Lung (tissue), 12 donors: ENCODE measurements around the gene MBNL1. TPM values are rescaled to one million over a fixed set of nuclear protein-coding genes. Genes with fewer than 3 reads are reported as not detected.

Source experiments
- ATAC-seq: fragments of 200-7000 bp; cut with Tn5 transposase; one replicate; pipeline ENCODE4 v1.9.1; 2020; ENCODE audit warnings: moderate number of reproducible peaks; ENCODE audit not compliant: insufficient read depth, low FRiP score
- DNase-seq, 3 donors: peaks; one replicate each; pipeline ENCODE4 v3.0.0-alpha.2; 2013 to 2017
- H3K27ac ChIP-seq, 2 donors: one replicate each; pipeline ENCODE4 v1.5.1; 2013; ENCODE audit warnings: mild to moderate bottlenecking in 2 of 2, moderate library complexity in 2 of 2, control low read depth in 1 of 2, inconsistent platforms in 1 of 2, low read depth in 1 of 2, low read length in 1 of 2
- H3K27me3 ChIP-seq, 3 donors: one replicate each; pipeline ENCODE4 v1.5.1; 2013; ENCODE audit warnings: low read length in 2 of 3; ENCODE audit not compliant: control insufficient read depth in 3 of 3, insufficient read depth in 3 of 3
- H3K36me3 ChIP-seq, 4 donors: one replicate each; pipeline ENCODE4 v1.5.1; 2013; ENCODE audit warnings: low read length in 4 of 4, mild to moderate bottlenecking in 1 of 4, moderate library complexity in 1 of 4; ENCODE audit not compliant: control insufficient read depth in 4 of 4, insufficient read depth in 4 of 4
- H3K4me1 ChIP-seq, 5 donors: one replicate each; pipeline ENCODE4 v1.5.1; 2013; ENCODE audit warnings: low read length in 5 of 5, mild to moderate bottlenecking in 2 of 5, moderate library complexity in 1 of 5; ENCODE audit not compliant: control insufficient read depth in 5 of 5, insufficient read depth in 5 of 5
- H3K4me3 ChIP-seq: one replicate; pipeline ENCODE4 v1.5.1; 2013; ENCODE audit warnings: mild to moderate bottlenecking, control low read depth, moderate library complexity
- H3K9ac ChIP-seq, 2 donors: one replicate each; pipeline ENCODE4 v1.5.1; 2013; ENCODE audit warnings: low read length in 2 of 2, control low read depth in 1 of 2; ENCODE audit not compliant: insufficient read depth in 1 of 2
- H3K9me3 ChIP-seq, 4 donors: one replicate each; pipeline ENCODE4 v1.5.1; 2013; ENCODE audit warnings: low read length in 3 of 4, mild to moderate bottlenecking in 1 of 4, moderate library complexity in 1 of 4; ENCODE audit not compliant: control insufficient read depth in 4 of 4, insufficient read depth in 3 of 4
- WGBS, 2 donors: extraction: QIAGEN DNeasy Blood & Tissue Kit; methylation state at CpG; one replicate each; pipeline ENCODE4 v1.1.7; 2013; 5-methylcytosine and 5-hydroxymethylcytosine counted together
- polyA plus RNA-seq, 2 donors: library from polyadenylated mRNA; stranded (reverse); fragments of 200-250 nt; gene quantifications; one replicate each; pipeline ENCODE4 v1.2.1, GENCODE V29; 2013
- total RNA-seq, 2 donors: library from RNA; depleted of rRNA in 1 of 2; stranded (reverse); fragments of >200 nt in 1 of 2; gene quantifications; one replicate each; pipeline ENCODE4 v1.2.1, GENCODE V29; 2014 to 2021
- TF ChIP-seq, protein P1 (sequence below): IDR thresholded peaks from 2 replicates; pipeline ENCODE4 v1.5.1; 2012; ENCODE audit warnings: mild to moderate bottlenecking; ENCODE audit errors: control extremely low read depth, extremely low read depth
- donor health status: control.
- donor health status: control.
- donor health status: Bipolar disorder and iron deficiency.
- donor health status: healthy.
- donor health status: DM: yes; HTN: yes; CAD: no.

MBNL1 gene
- total and polyA plus RNA-seq, 4 donors, result 55.3 to 266 (median 165) TPM

DNA sequence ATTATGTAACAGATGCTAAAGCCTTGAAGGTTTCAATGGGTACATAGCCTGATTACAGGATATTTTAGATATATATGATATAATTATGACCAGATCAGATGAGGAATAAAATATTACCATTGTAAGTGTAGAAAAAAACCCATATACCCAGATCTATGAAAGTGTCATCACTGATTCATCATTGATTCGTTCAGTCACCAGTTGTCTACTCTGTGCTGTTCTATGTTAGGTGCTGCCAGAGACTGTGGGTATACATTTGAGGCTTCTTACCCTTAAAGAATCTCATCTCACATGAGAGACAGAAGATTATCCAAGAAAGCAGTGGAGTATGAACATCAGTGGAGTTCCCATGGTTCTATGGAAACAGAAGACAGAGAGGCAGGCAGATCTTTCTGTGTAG is 92.2 kb downstream of the MBNL1 start:
- H3K4me1 ChIP-seq, result peaks cover 0 to 21% (median 0%) of the 10 kb centered on the region in 5 donors
- no peaks in the 10 kb centered on the region for H3K9me3 ChIP-seq
- H3K36me3 ChIP-seq, result peaks cover 0 to 1% (median 0%) of the 10 kb centered on the region in 4 donors
- H3K9ac ChIP-seq, result no peak overlapping the region
- DNase-seq (no peak), ATAC-seq (no peak)
- 88 to 90% methylated on average over 1 of the region's 1 CpG for WGBS, 2 donors
- no peak overlapping the region for H3K4me3 ChIP-seq
- no peaks in the 10 kb centered on the region for H3K27me3 ChIP-seq
- TF ChIP-seq, protein P1, sequence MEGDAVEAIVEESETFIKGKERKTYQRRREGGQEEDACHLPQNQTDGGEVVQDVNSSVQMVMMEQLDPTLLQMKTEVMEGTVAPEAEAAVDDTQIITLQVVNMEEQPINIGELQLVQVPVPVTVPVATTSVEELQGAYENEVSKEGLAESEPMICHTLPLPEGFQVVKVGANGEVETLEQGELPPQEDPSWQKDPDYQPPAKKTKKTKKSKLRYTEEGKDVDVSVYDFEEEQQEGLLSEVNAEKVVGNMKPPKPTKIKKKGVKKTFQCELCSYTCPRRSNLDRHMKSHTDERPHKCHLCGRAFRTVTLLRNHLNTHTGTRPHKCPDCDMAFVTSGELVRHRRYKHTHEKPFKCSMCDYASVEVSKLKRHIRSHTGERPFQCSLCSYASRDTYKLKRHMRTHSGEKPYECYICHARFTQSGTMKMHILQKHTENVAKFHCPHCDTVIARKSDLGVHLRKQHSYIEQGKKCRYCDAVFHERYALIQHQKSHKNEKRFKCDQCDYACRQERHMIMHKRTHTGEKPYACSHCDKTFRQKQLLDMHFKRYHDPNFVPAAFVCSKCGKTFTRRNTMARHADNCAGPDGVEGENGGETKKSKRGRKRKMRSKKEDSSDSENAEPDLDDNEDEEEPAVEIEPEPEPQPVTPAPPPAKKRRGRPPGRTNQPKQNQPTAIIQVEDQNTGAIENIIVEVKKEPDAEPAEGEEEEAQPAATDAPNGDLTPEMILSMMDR, result no peak
- H3K27ac ChIP-seq, result no peak overlapping the region

DNA sequence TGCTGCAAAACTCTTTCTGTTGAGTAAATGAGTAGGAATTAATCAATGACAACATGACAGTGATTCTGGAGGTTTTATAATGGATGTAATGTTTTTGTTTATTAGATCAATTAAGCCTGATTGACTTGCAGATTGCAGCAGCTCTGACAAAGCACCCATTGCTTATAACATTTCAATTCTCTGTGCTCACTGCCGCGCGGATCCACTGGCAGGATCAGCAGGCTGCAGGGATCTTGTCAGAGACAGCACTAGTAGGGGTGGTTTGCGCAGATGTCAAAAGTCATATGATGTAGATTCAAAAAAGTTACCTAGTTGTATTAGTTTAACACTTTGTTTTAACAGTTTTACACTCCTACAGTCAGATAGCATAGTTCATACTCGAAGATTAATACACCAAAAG is 93.4 kb downstream of the MBNL1 start:
- H3K4me1 ChIP-seq, result peaks cover 0 to 16% (median 0%) of the 10 kb centered on the region in 5 donors
- ATAC-seq, result no peak
- 95 to 96% methylated on average over 5 of the region's 5 CpGs for WGBS, 2 donors
- no peak overlapping the region for H3K27ac ChIP-seq
- DNase-seq, result no peak
- no peak overlapping the region for H3K9ac ChIP-seq
- TF ChIP-seq, protein P1, result no peak
- peaks cover 0 to 1% (median 0%) of the 10 kb centered on the region in 4 donors for H3K36me3 ChIP-seq
- H3K9me3 ChIP-seq, result no peaks in the 10 kb centered on the region
- H3K4me3 ChIP-seq, result no peak overlapping the region
- no peaks in the 10 kb centered on the region for H3K27me3 ChIP-seq

DNA sequence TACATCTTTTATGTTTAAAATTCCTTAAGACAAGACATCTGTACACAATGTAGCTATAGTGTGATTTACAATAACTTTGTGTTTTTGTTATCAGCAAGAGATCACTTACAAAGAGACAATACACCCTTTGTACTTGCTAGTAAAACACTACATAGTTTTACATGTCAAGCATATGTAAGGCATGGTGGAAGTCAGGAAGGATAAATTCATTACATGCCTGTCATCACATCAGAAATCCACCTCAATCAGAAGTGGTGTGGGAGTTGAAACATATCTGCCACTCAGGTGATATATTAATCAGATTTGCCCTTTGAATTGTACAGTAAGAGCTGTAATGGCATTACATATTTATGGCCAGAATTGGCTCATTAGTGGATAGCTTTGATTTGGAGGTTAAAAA is 95.5 kb downstream of the MBNL1 start:
- Histone ChIP-seq H3K27ac (no peak overlapping the region), H3K9me3 (no peaks in the 10 kb centered on the region), H3K36me3 (peaks cover 0 to 1% (median 0%) of the 10 kb centered on the region in 4 donors), H3K4me3 (no peak overlapping the region), H3K4me1 (peaks cover 0 to 16% (median 0%) of the 10 kb centered on the region in 5 donors), H3K27me3 (no peaks in the 10 kb centered on the region), H3K9ac (no peak overlapping the region)
- DNase-seq (no peak), ATAC-seq (no peak)
- TF ChIP-seq, protein P1, result no peak

DNA sequence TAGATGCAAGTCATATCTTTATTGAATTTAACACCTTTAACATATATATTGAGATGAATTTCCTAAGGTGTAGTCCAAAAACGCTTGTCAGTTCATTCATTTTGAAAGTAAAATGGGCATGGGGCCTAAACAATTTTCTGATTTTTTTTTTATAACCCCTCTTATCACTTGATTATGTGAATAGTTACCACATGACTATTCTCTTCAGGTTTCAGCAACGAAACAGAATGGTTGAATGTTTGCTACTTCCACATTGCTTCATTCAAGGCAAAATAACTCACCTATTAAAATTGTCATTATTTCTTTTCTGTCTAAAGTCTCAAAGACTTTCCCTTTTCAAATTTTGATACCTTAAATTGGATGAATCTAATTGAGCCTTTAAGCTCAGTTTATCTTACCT is 96.4 kb downstream of the MBNL1 start:
- Histone ChIP-seq H3K9me3 (no peaks in the 10 kb centered on the region), H3K27ac (no peak overlapping the region), H3K9ac (no peak overlapping the region), H3K4me1 (peaks cover 0 to 19% (median 0%) of the 10 kb centered on the region in 5 donors), H3K4me3 (no peak overlapping the region), H3K36me3 (peaks cover 0 to 1% (median 0%) of the 10 kb centered on the region in 4 donors), H3K27me3 (no peaks in the 10 kb centered on the region)
- TF ChIP-seq, protein P1, result no peak
- ATAC-seq (no peak), DNase-seq (no peak)
- 39 to 58% methylated on average over 2 of the region's 2 CpGs for WGBS, 2 donors
